Thoracic aorta (tissue), 2 donors: ENCODE measurements around the gene ATG16L1. TPM values are rescaled to one million over a fixed set of nuclear protein-coding genes. Genes with fewer than 3 reads are reported as not detected.

Source experiments
- ATAC-seq: fragments of 150-250 bp; one replicate; pipeline ENCODE4 v1.8.0; 2017; ENCODE audit warnings: low read depth; ENCODE audit not compliant: insufficient number of reproducible peaks, low FRiP score
- DNase-seq: peaks from one replicate; pipeline ENCODE4 v3.0.0-alpha.2; 2020; ENCODE audit warnings: low spot score
- H3K27ac ChIP-seq, 2 donors: fragments of 200-600 bp; sonication (generic); 1 replicate in 1 of 2; 2 replicates in 1 of 2; pipeline ENCODE4 v1.5.1; 2016; ENCODE audit warnings: mild to moderate bottlenecking in 2 of 2, moderate library complexity in 2 of 2
- H3K27me3 ChIP-seq: fragments of 200-600 bp; sonication (generic); replicated peaks from 2 replicates; pipeline ENCODE4 v1.6.0; 2016; ENCODE audit warnings: mild to moderate bottlenecking; ENCODE audit not compliant: insufficient read depth
- H3K36me3 ChIP-seq: fragments of 200-600 bp; sonication (generic); one replicate; pipeline ENCODE4 v1.5.1; 2016
- H3K4me1 ChIP-seq, 2 donors: fragments of 200-600 bp; sonication (generic); 1 replicate in 1 of 2; 2 replicates in 1 of 2; pipeline versions ENCODE4 v1.5.1 to v1.6.0; 2016; ENCODE audit warnings: low read depth in 2 of 2, mild to moderate bottlenecking in 1 of 2; ENCODE audit not compliant: control insufficient read depth in 1 of 2
- H3K4me3 ChIP-seq: fragments of 200-600 bp; sonication (generic); 2 replicates; pipeline ENCODE4 v1.5.1; 2016; ENCODE audit warnings: mild to moderate bottlenecking
- H3K9me3 ChIP-seq: fragments of 200-600 bp; sonication (generic); 2 replicates; pipeline ENCODE4 v1.5.1; 2016
- CTCF ChIP-seq: fragments of 200-600 bp; sonication (generic); IDR thresholded peaks from one replicate; pipeline ENCODE4 v1.5.1; 2019; ENCODE audit warnings: antibody characterized with exemption
- total RNA-seq, 2 donors: library from RNA; depleted of rRNA; stranded (reverse); fragments of >200 nt; gene quantifications; one replicate each; pipeline versions ENCODE4 v1.1.0 to v1.2.3, GENCODE V29; 2016

The ATG16L1 gene
- total RNA-seq, 2 donors from 2014 or later, result 21.8 to 63.2 TPM

- no peaks in the 10 kb centered on the region for H3K27me3 ChIP-seq
- ATAC-seq, result no peak
- peaks cover 75% of the 10 kb centered on the region for H3K36me3 ChIP-seq
- no peak overlapping the region for H3K4me3 ChIP-seq
- no peak for DNase-seq
- TF ChIP-seq CTCF, result no peak
- H3K27ac ChIP-seq, result no peak overlapping the region
- H3K9me3 ChIP-seq, result no peaks in the 10 kb centered on the region
- no peaks in the 10 kb centered on the region for H3K4me1 ChIP-seq
Measured at GRCh38 chr2:233285921-233286320, 34.4 kb downstream of the ATG16L1 start.

GRCh38 chr2:233287871-233288270 lies 36.4 kb downstream of the ATG16L1 start:
- TF ChIP-seq CTCF, result no peak
- Histone ChIP-seq H3K27ac (no peak overlapping the region), H3K27me3 (no peaks in the 10 kb centered on the region), H3K36me3 (peaks cover 75% of the 10 kb centered on the region), H3K4me1 (no peaks in the 10 kb centered on the region), H3K9me3 (no peaks in the 10 kb centered on the region), H3K4me3 (no peak overlapping the region)
- DNase-seq (no peak), ATAC-seq (no peak)

GRCh38 chr2:233288663-233289062 lies 37.2 kb downstream of the ATG16L1 start:
- Histone ChIP-seq H3K27me3 (no peaks in the 10 kb centered on the region), H3K4me1 (no peaks in the 10 kb centered on the region), H3K9me3 (no peaks in the 10 kb centered on the region), H3K4me3 (no peak overlapping the region), H3K27ac (no peak overlapping the region), H3K36me3 (peaks cover 80% of the 10 kb centered on the region)
- DNase-seq (no peak), ATAC-seq (no peak)
- TF ChIP-seq CTCF, result no peak

GRCh38 chr2:233289648-233290047 lies 38.2 kb downstream of the ATG16L1 start:
- no peak for DNase-seq
- no peaks in the 10 kb centered on the region for H3K27me3 ChIP-seq
- H3K4me3 ChIP-seq, result no peak overlapping the region
- no peaks in the 10 kb centered on the region for H3K9me3 ChIP-seq
- no peaks in the 10 kb centered on the region for H3K4me1 ChIP-seq
- no peak for TF ChIP-seq CTCF
- no peak overlapping the region for H3K27ac ChIP-seq
- ATAC-seq, result no peak
- H3K36me3 ChIP-seq, result peaks cover 83% of the 10 kb centered on the region

- H3K27ac ChIP-seq, result no peak overlapping the region
- H3K9me3 ChIP-seq, result no peaks in the 10 kb centered on the region
- DNase-seq, result no peak
- H3K4me1 ChIP-seq, result no peaks in the 10 kb centered on the region
- H3K36me3 ChIP-seq, result peaks cover 77% of the 10 kb centered on the region
- ATAC-seq, result no peak
- H3K4me3 ChIP-seq, result no peak overlapping the region
- TF ChIP-seq CTCF, result no peak
- no peaks in the 10 kb centered on the region for H3K27me3 ChIP-seq
Measured at GRCh38 chr2:233290051-233290845, 38.8 kb downstream of the ATG16L1 start.
